Colonic mucosa (tissue), 4 donors: ENCODE results near the gene LAMA5. TPM values are rescaled to one million over a fixed set of nuclear protein-coding genes. Genes with fewer than 3 reads are reported as not detected.
A peak's percentile ranks its signal among the peaks of the same experiment; 100 is the strongest.

ENCODE experiments used
- DNase-seq: peaks from one replicate; pipeline ENCODE4 v3.0.0-alpha.2; 2020
- H3K27ac ChIP-seq: fragments of 200-600 bp; one replicate; pipeline ENCODE4 v1.8.0; 2021
- H3K27me3 ChIP-seq: fragments of 200-600 bp; one replicate; pipeline ENCODE4 v1.8.0; 2021
- H3K36me3 ChIP-seq: fragments of 200-600 bp; one replicate; pipeline ENCODE4 v1.8.0; 2021
- H3K4me1 ChIP-seq: fragments of 200-600 bp; one replicate; pipeline ENCODE4 v1.8.0; 2021; ENCODE audit warnings: mild to moderate bottlenecking
- H3K4me3 ChIP-seq: fragments of 200-600 bp; one replicate; pipeline ENCODE4 v1.8.0; 2021
- H3K9ac ChIP-seq, 2 donors: one replicate each; pipeline ENCODE4 v1.7.0; 2013; ENCODE audit warnings: control low read depth in 2 of 2, low read depth in 2 of 2, low read length in 2 of 2
- H3K9me3 ChIP-seq: fragments of 200-600 bp; one replicate; pipeline ENCODE4 v1.8.0; 2021
- CTCF ChIP-seq: fragments of 200-600 bp; IDR thresholded peaks from one replicate; pipeline ENCODE4 v1.8.0; 2022; ENCODE audit warnings: antibody characterized with exemption, mild to moderate bottlenecking
- intact Hi-C: fragments of 100-400 bp; cut with DNase I; formaldehyde crosslinking; loops from one replicate; pipeline ENCODE4 v1.14.1; 2022
- total RNA-seq, 2 donors: library from RNA; stranded (reverse); fragmentation: NEBNext Ultra II Directional in 1 of 2; extraction: Animal tissue kit (Norgen Biotek cat#: 25700) in 1 of 2; gene quantifications; one replicate each; pipeline ENCODE4 v1.2.1, GENCODE V29; 2021
- donor health status: healthy.
- donor health status: DM: no; HTN: no; CAD: no.
- donor health status: DM: no; HTN: no; CAD: no.

Gene LAMA5
- total RNA-seq, 2 donors from 2014 or later, result 32.5 to 35.5 TPM

GRCh38 chr20:62357187-62357667 is 9.9 kb downstream of the LAMA5 start:
- Histone ChIP-seq H3K36me3 (no peaks in the 10 kb centered on the region), H3K4me3 (no peak overlapping the region)

GRCh38 chr20:62356589-62357186 is 10.4 kb downstream of the LAMA5 start:
- TF ChIP-seq CTCF, result no peak
- peak overlapping the region; percentile 67 for H3K27ac ChIP-seq
- intact Hi-C loops, result no loop called here
- peak overlapping the region in 1 of 2 donors; percentile 32 for H3K9ac ChIP-seq
- DNase-seq, result no peak
- no peaks in the 10 kb centered on the region for H3K9me3 ChIP-seq
- H3K4me1 ChIP-seq, result no peaks in the 10 kb centered on the region
- H3K27me3 ChIP-seq, result no peaks in the 10 kb centered on the region
- no peak overlapping the region for H3K4me3 ChIP-seq
- H3K36me3 ChIP-seq, result no peaks in the 10 kb centered on the region

More at GRCh38 chr20:62357187-62357667, 9.9 kb downstream of the LAMA5 start:
- no peak for TF ChIP-seq CTCF
- no peaks in the 10 kb centered on the region for H3K9me3 ChIP-seq
- intact Hi-C loops, result no loop called here
- H3K4me1 ChIP-seq, result no peaks in the 10 kb centered on the region
- H3K27ac ChIP-seq, result peak overlapping the region; percentile 67
- H3K9ac ChIP-seq, result peak overlapping the region in 1 of 2 donors; percentile 32
- no peak for DNase-seq
- no peaks in the 10 kb centered on the region for H3K27me3 ChIP-seq

GRCh38 chr20:62355878-62356588 is 11.1 kb downstream of the LAMA5 start:
- intact Hi-C loops, result no loop called here
- no peaks in the 10 kb centered on the region for H3K27me3 ChIP-seq
- H3K4me3 ChIP-seq, result no peak overlapping the region
- no peaks in the 10 kb centered on the region for H3K4me1 ChIP-seq
- DNase-seq, result no peak
- H3K27ac ChIP-seq, result peak overlapping the region; percentile 67
- no peaks in the 10 kb centered on the region for H3K36me3 ChIP-seq
- no peaks in the 10 kb centered on the region for H3K9me3 ChIP-seq
- TF ChIP-seq CTCF, result no peak
- peak overlapping the region; percentile 35 to 41 for H3K9ac ChIP-seq

GRCh38 chr20:62355516-62355877 is 11.6 kb downstream of the LAMA5 start:
- no peaks in the 10 kb centered on the region for H3K4me1 ChIP-seq
- no peak for TF ChIP-seq CTCF
- H3K27ac ChIP-seq, result peak overlapping the region; percentile 67
- H3K27me3 ChIP-seq, result no peaks in the 10 kb centered on the region
- intact Hi-C loops, result no loop called here
- peak overlapping the region in 1 of 2 donors; percentile 50 for H3K9ac ChIP-seq
- DNase-seq, result no peak
- H3K36me3 ChIP-seq, result no peaks in the 10 kb centered on the region
- H3K9me3 ChIP-seq, result no peaks in the 10 kb centered on the region
- H3K4me3 ChIP-seq, result no peak overlapping the region

GRCh38 chr20:62354811-62355341 is 12.2 kb downstream of the LAMA5 start:
- Histone ChIP-seq H3K27me3 (no peaks in the 10 kb centered on the region), H3K27ac (peak overlapping the region; percentile 67), H3K9me3 (no peaks in the 10 kb centered on the region), H3K4me3 (no peak overlapping the region), H3K4me1 (peaks cover 4% of the 10 kb centered on the region), H3K9ac (peak overlapping the region in 1 of 2 donors; percentile 50), H3K36me3 (no peaks in the 10 kb centered on the region)
- intact Hi-C loops, result no loop called here
- no peak for TF ChIP-seq CTCF
- no peak for DNase-seq
